Esophagus squamous epithelium (tissue), 5 donors: ENCODE results near the gene IL1RL2. TPM values are rescaled to one million over a fixed set of nuclear protein-coding genes. Genes with fewer than 3 reads are reported as not detected.
A peak's percentile ranks its signal among the peaks of the same experiment; 100 is the strongest.

Source experiments
- DNase-seq: peaks from one replicate; lab custom pipeline; 2025; lab: John Stamatoyannopoulos, UW
- H3K27ac ChIP-seq, 4 donors: fragments of 200-600 bp; sonication (generic); one replicate each; pipeline ENCODE4 v1.5.1; 2016 to 2019; ENCODE audit warnings: mild to moderate bottlenecking in 1 of 4
- H3K27me3 ChIP-seq, 4 donors: fragments of 200-600 bp; sonication (generic); 1 replicate in 3 of 4; 2 replicates in 1 of 4; pipeline versions ENCODE4 v1.5.1 to v1.6.0; 2017 to 2021; ENCODE audit warnings: antibody characterized with exemption in 1 of 4
- H3K36me3 ChIP-seq, 3 donors: fragments of 200-600 bp; sonication (generic); one replicate each; pipeline ENCODE4 v1.5.1; 2016 to 2019
- H3K4me1 ChIP-seq, 3 donors: fragments of 200-600 bp; sonication (generic); one replicate each; pipeline ENCODE4 v1.5.1; 2017 to 2019
- H3K4me3 ChIP-seq, 4 donors: fragments of 200-600 bp; sonication (generic); 1 replicate in 3 of 4; 2 replicates in 1 of 4; pipeline ENCODE4 v1.5.1; 2016 to 2019; ENCODE audit warnings: mild to moderate bottlenecking in 2 of 4, moderate library complexity in 1 of 4
- H3K9me3 ChIP-seq, 3 donors: fragments of 200-600 bp; sonication (generic); one replicate each; pipeline ENCODE4 v1.5.1; 2016 to 2019
- CTCF ChIP-seq, 6 experiments: fragments of 450-650 bp in 4 of 6; fragments of 200-600 bp in 2 of 6; sonication (generic) in 2 of 6; IDR thresholded peaks; one replicate each; pipeline ENCODE4 v1.5.1; 2016 to 2019; ENCODE audit warnings: antibody characterized with exemption in 6 of 6, mild to moderate bottlenecking in 4 of 6, moderate library complexity in 4 of 6
- POLR2A ChIP-seq, 4 donors: fragments of 450-650 bp; IDR thresholded peaks; one replicate each; pipeline ENCODE4 v1.6.1; 2017; ENCODE audit warnings: antibody characterized with exemption in 4 of 4, mild to moderate bottlenecking in 4 of 4, moderate library complexity in 3 of 4
- WGBS, 2 donors: methylation state at CpG; one replicate each; pipeline ENCODE4 v1.1.5; 2018; 5-methylcytosine and 5-hydroxymethylcytosine counted together
- intact Hi-C: fragments of 100-400 bp; cut with DNase I; formaldehyde crosslinking; loops from one replicate; pipeline ENCODE4 v1.15.0; 2022
- total RNA-seq, 4 donors: library from RNA; depleted of rRNA; stranded (reverse); fragments of >200 nt; gene quantifications; one replicate each; pipeline ENCODE4 v1.1.0, GENCODE V29; 2016
- donor health status: DM: yes; HTN: yes; CAD: no.

Gene IL1RL2
- total RNA-seq, 4 donors from 2014 or later = 2.5 to 6.7 (median 4.6) TPM

- TF ChIP-seq CTCF (IDR thresholded peaks at IDR 0.05) = no peak
- TF ChIP-seq POLR2A (IDR thresholded peaks at IDR 0.05) = peak in 1 of 4 donors; percentile 29
- no peak for DNase-seq
- Histone ChIP-seq H3K4me1 (peaks cover 0 to 49% (median 8%) of the 10 kb centered on the region in 3 donors), H3K36me3 (peaks cover 0 to 29% (median 0%) of the 10 kb centered on the region in 3 donors), H3K27me3 (no peaks in the 10 kb centered on the region), H3K4me3 (peak overlapping the region in 3 of 4 donors; percentile 72 to 87 (median 75)), H3K9me3 (peaks cover 0 to 34% (median 10%) of the 10 kb centered on the region in 3 donors), H3K27ac (peak overlapping the region; percentile 94 to 96 (median 94))
- intact Hi-C loops = no loop called here
- 53 to 55% methylated on average over 4 of the region's 4 CpGs for WGBS, 2 donors
Measured at GRCh38 chr2:102144128-102144527, 42.7 kb upstream of the IL1RL2 start.

- Histone ChIP-seq H3K27ac (no peak overlapping the region), H3K9me3 (peaks cover 0 to 35% (median 10%) of the 10 kb centered on the region in 3 donors), H3K4me1 (peaks cover 0 to 59% (median 8%) of the 10 kb centered on the region in 3 donors), H3K27me3 (no peaks in the 10 kb centered on the region), H3K36me3 (peaks cover 0 to 36% (median 0%) of the 10 kb centered on the region in 3 donors), H3K4me3 (peak overlapping the region in 2 of 4 donors; percentile 75 to 87)
- intact Hi-C loops = no loop called here
- WGBS, 2 donors = 75 to 83% methylated on average over 1 of the region's 4 CpGs
- TF ChIP-seq CTCF (IDR thresholded peaks at IDR 0.05) (no peak), POLR2A (IDR thresholded peaks at IDR 0.05) (no peak)
- DNase-seq = no peak
Measured at GRCh38 chr2:102145107-102145506, 41.7 kb upstream of the IL1RL2 start.

DNA sequence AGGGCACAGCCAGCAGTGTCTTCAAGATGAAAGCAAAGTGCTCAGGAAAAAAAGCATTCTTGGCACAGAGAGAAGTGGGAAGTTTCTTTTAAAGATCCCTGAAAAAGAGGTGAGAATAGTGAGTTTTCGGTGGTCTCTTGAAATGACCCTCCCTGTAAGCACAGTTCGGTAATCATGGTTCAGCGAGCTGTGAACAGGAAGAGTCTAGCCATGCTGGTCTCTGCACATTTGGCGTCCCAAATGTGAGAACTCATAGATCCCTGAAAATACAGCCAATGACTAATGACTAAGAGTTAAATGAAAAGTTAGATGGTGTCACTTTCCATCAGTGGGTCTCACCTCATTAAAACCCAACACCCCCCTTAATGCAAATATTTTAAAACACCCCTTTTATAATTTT lies 40.9 kb upstream of the IL1RL2 start:
- Histone ChIP-seq H3K36me3 (peaks cover 0 to 37% (median 0%) of the 10 kb centered on the region in 3 donors), H3K9me3 (peaks cover 0 to 35% (median 10%) of the 10 kb centered on the region in 3 donors), H3K27me3 (no peaks in the 10 kb centered on the region), H3K4me3 (peak overlapping the region in 2 of 4 donors; percentile 75 to 87), H3K27ac (no peak overlapping the region), H3K4me1 (peaks cover 0 to 60% (median 8%) of the 10 kb centered on the region in 3 donors)
- 79 to 81% methylated on average over 4 of the region's 4 CpGs for WGBS, 2 donors
- no peak for TF ChIP-seq POLR2A (IDR thresholded peaks at IDR 0.05)
- no peak for TF ChIP-seq CTCF (IDR thresholded peaks at IDR 0.05)
- DNase-seq = no peak
- intact Hi-C loops = no loop called here

DNA sequence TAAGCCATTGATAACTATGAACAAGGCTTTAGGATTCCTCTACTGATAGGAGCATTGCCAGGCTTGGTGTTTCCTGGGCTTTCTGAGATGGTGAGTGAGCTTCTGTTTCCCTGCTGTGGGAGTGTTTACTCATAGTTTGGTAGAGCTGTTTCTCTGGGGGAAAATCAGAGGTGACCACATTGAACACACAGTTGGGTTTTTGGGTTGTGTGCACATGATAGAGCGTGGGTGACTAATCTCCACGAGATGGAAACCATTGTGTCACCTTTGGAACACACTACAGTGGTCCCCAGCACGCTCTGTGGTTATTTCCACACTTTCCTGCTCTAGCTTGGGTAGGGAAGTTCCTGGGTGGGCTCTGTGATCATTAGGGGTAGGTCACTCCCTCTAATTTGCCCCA lies 38.9 kb upstream of the IL1RL2 start:
- H3K27ac ChIP-seq = peak overlapping the region in 2 of 4 donors; percentile 53 to 65
- intact Hi-C loops = no loop called here
- no peak for DNase-seq
- peaks cover 0 to 50% (median 4%) of the 10 kb centered on the region in 3 donors for H3K4me1 ChIP-seq
- peaks cover 0 to 48% (median 0%) of the 10 kb centered on the region in 3 donors for H3K36me3 ChIP-seq
- peaks cover 0 to 35% (median 10%) of the 10 kb centered on the region in 3 donors for H3K9me3 ChIP-seq
- no peaks in the 10 kb centered on the region for H3K27me3 ChIP-seq
- TF ChIP-seq POLR2A (IDR thresholded peaks at IDR 0.05) (no peak), CTCF (IDR thresholded peaks at IDR 0.05) (no peak)
- H3K4me3 ChIP-seq = no peak overlapping the region
- WGBS, 2 donors = 37 to 67% methylated on average over 1 to 3 of the region's 3 CpGs

DNA sequence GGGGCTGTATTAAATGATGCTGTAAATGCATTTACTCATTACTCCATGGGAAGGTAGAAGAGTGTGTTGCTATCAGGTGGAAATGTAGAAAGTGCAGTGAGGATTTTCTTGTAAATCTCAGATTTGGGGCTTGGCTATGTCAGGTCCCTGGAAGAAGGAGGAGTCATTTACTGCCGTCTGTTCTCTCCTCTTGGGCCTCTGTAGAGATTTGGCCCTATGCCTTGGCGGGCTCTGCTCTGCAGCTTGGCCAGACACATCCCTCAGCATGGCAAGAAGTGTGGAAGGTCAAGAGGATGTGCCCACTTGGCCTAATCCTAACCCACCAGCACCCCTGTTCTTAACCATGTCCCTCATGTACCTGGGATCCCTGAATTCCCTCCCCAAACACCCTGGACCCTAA lies 37.6 kb upstream of the IL1RL2 start:
- peaks cover 0 to 56% (median 3%) of the 10 kb centered on the region in 3 donors for H3K36me3 ChIP-seq
- TF ChIP-seq POLR2A (IDR thresholded peaks at IDR 0.05) (no peak), CTCF (IDR thresholded peaks at IDR 0.05) (no peak)
- no peak overlapping the region for H3K4me3 ChIP-seq
- peaks cover 0 to 41% (median 4%) of the 10 kb centered on the region in 3 donors for H3K4me1 ChIP-seq
- WGBS, 2 donors = 75 to 92% methylated on average over 2 of the region's 2 CpGs
- no peaks in the 10 kb centered on the region for H3K27me3 ChIP-seq
- DNase-seq = no peak
- peak overlapping the region in 2 of 4 donors; percentile 9 to 52 for H3K27ac ChIP-seq
- intact Hi-C loops = no loop called here
- peaks cover 0 to 35% (median 10%) of the 10 kb centered on the region in 3 donors for H3K9me3 ChIP-seq
